H1 (cell line): ENCODE data around the gene AMPD3. TPM values are rescaled to one million over a fixed set of nuclear protein-coding genes. Genes with fewer than 3 reads are reported as not detected.

Experiments used
- CTCF ChIA-PET: fragments of 300-600 bp; sonication (Branson Sonifier 250); formaldehyde crosslinking; loops from one replicate; lab custom pipeline; 2021; ENCODE audit not compliant: partially characterized antibody; lab: Charles Lee
- POLR2A ChIA-PET: fragments of 300-600 bp; sonication (Branson Sonifier 250); formaldehyde crosslinking; loops from one replicate; lab custom pipeline; 2021; ENCODE audit warnings: inconsistent platforms; ENCODE audit not compliant: partially characterized antibody; lab: Charles Lee
- DNase-seq, 2 experiments: peaks; one replicate each; pipeline versions ENCODE4 v3.0.0 to v3.0.0-alpha.2; 2010 to 2022; ENCODE audit warnings: low spot score in 2 of 2, low read depth in 1 of 2, mixed read lengths in 1 of 2
- FAIRE-seq: peaks from 2 replicates; lab custom pipeline; 2011; peaks lifted over from hg19 to GRCh38; lab: Jason Lieb, UNC
- H2AFZ ChIP-seq: 2 replicates; pipeline ENCODE4 v1.8.1; 2012; ENCODE audit warnings: low read length, inconsistent platforms
- H2AK5ac ChIP-seq: 2 replicates; pipeline ENCODE4 v1.6.1; 2013; ENCODE audit warnings: low read depth, low read length
- H2BK120ac ChIP-seq: replicated peaks from 2 replicates; pipeline ENCODE3; 2013; ENCODE audit warnings: low read depth, low read length, inconsistent platforms
- H2BK12ac ChIP-seq: 2 replicates; pipeline ENCODE4 v1.6.1; 2013; ENCODE audit warnings: low read depth, low read length
- H2BK15ac ChIP-seq: 2 replicates; pipeline ENCODE4 v1.6.1; 2013; ENCODE audit warnings: low read length
- H2BK20ac ChIP-seq: 2 replicates; pipeline ENCODE4 v1.6.1; 2013; ENCODE audit warnings: low read length
- H2BK5ac ChIP-seq: 2 replicates; pipeline ENCODE4 v1.6.1; 2013; ENCODE audit warnings: low read depth, low read length
- H3K14ac ChIP-seq: 2 replicates; pipeline ENCODE4 v1.6.1; 2013; ENCODE audit warnings: inconsistent platforms; ENCODE audit not compliant: insufficient read length
- H3K18ac ChIP-seq: 2 replicates; pipeline ENCODE4 v1.6.1; 2013; ENCODE audit warnings: low read length; ENCODE audit errors: extremely low read depth
- H3K23ac ChIP-seq: 2 replicates; pipeline ENCODE4 v1.6.1; 2013; ENCODE audit warnings: inconsistent platforms; ENCODE audit not compliant: insufficient read length
- H3K23me2 ChIP-seq: 2 replicates; pipeline ENCODE4 v1.6.1; 2013; ENCODE audit warnings: low read depth, low read length
- H3K27ac ChIP-seq: 2 replicates; pipeline ENCODE4 v1.6.1; 2011; ENCODE audit warnings: low read depth, low read length, inconsistent platforms
- H3K27me3 ChIP-seq, 4 experiments: replicated peaks in 1 of 4; 1 replicate in 1 of 4; 2 replicates in 3 of 4; pipeline versions ENCODE4 v1.6.1 to v1.8.1; 2011 to 2013; ENCODE audit warnings: low read length in 3 of 4, mild to moderate bottlenecking in 3 of 4, inconsistent platforms in 2 of 4, mixed read lengths in 2 of 4, moderate library complexity in 1 of 4; ENCODE audit not compliant: control insufficient read depth in 3 of 4, insufficient read depth in 3 of 4; ENCODE audit errors: extremely low read depth in 1 of 4
- H3K36me3 ChIP-seq, 4 experiments: 2 replicates each; pipeline versions ENCODE4 v1.6.1 to v1.8.1; 2011 to 2013; ENCODE audit warnings: mild to moderate bottlenecking in 4 of 4, low read length in 3 of 4, moderate library complexity in 2 of 4, control low read depth in 1 of 4, inconsistent platforms in 1 of 4; ENCODE audit not compliant: insufficient read depth in 4 of 4, control insufficient read depth in 2 of 4
- H3K4ac ChIP-seq: replicated peaks from 2 replicates; pipeline ENCODE3; 2013; ENCODE audit warnings: low read length, low read depth, mixed read lengths, inconsistent platforms; ENCODE audit not compliant: insufficient read length
- H3K4me1 ChIP-seq, 4 experiments: replicated peaks in 1 of 4; 1 replicate in 1 of 4; 2 replicates in 3 of 4; pipeline versions ENCODE4 v1.6.1 to v1.8.1; 2011 to 2013; ENCODE audit warnings: low read length in 3 of 4, inconsistent platforms in 2 of 4, mixed read lengths in 1 of 4; ENCODE audit not compliant: insufficient read depth in 4 of 4, control insufficient read depth in 3 of 4
- H3K4me2 ChIP-seq, 2 experiments: 2 replicates each; pipeline versions ENCODE4 v1.6.1 to v1.8.1; 2011 to 2013; ENCODE audit warnings: low read depth in 2 of 2, low read length in 2 of 2, control low read depth in 1 of 2, inconsistent platforms in 1 of 2, mild to moderate bottlenecking in 1 of 2; ENCODE audit not compliant: insufficient read depth in 1 of 2
- H3K4me3 ChIP-seq, 4 experiments: fragments of 200-600, 300-600 bp in 1 of 4; sonication (generic), shearing (Covaris generic), sonication (Bioruptor Twin) in 1 of 4; 2 replicates each; pipeline versions ENCODE4 v1.5.1 to v1.8.1; 2011 to 2016; ENCODE audit warnings: low read length in 4 of 4, low read depth in 3 of 4, control low read depth in 2 of 4, inconsistent platforms in 2 of 4, mild to moderate bottlenecking in 2 of 4, mixed read lengths in 1 of 4, moderate library complexity in 1 of 4; ENCODE audit not compliant: insufficient read depth in 2 of 4; ENCODE audit errors: extremely low read depth in 1 of 4
- H3K56ac ChIP-seq: replicated peaks from 2 replicates; pipeline ENCODE3; 2013; ENCODE audit warnings: low read depth, mild to moderate bottlenecking, mixed read lengths, low read length, inconsistent platforms; ENCODE audit not compliant: insufficient read length
- H3K79me1 ChIP-seq: 2 replicates; pipeline ENCODE4 v1.6.1; 2013; ENCODE audit warnings: low read depth, low read length, control low read depth
- H3K79me2 ChIP-seq, 2 experiments: 2 replicates each; pipeline versions ENCODE4 v1.6.1 to v1.8.1; 2012 to 2013; ENCODE audit warnings: low read length in 2 of 2, mild to moderate bottlenecking in 2 of 2, inconsistent platforms in 1 of 2; ENCODE audit not compliant: insufficient read depth in 2 of 2, control insufficient read depth in 1 of 2
- H3K9ac ChIP-seq, 4 experiments: replicated peaks in 1 of 4; 1 replicate in 1 of 4; 2 replicates in 3 of 4; pipeline versions ENCODE4 v1.6.1 to v1.8.1; 2011 to 2013; ENCODE audit warnings: low read depth in 3 of 4, low read length in 3 of 4, control low read depth in 2 of 4, mild to moderate bottlenecking in 2 of 4, moderate library complexity in 2 of 4, inconsistent platforms in 1 of 4; ENCODE audit errors: extremely low read depth in 1 of 4
- H3K9me3 ChIP-seq, 2 experiments: 2 replicates each; pipeline versions ENCODE4 v1.6.1 to v1.8.1; 2012 to 2013; ENCODE audit warnings: mild to moderate bottlenecking in 2 of 2, moderate library complexity in 2 of 2, control low read depth in 1 of 2, inconsistent platforms in 1 of 2, low read depth in 1 of 2, low read length in 1 of 2, mixed read lengths in 1 of 2; ENCODE audit not compliant: insufficient read depth in 2 of 2
- H4K20me1 ChIP-seq, 2 experiments: replicated peaks in 1 of 2; 2 replicates each; pipeline versions ENCODE3 to v1.8.1; 2011 to 2013; ENCODE audit warnings: inconsistent platforms in 2 of 2, low read length in 2 of 2, mild to moderate bottlenecking in 1 of 2; ENCODE audit not compliant: insufficient read depth in 2 of 2, control insufficient read depth in 1 of 2
- H4K5ac ChIP-seq: 2 replicates; pipeline ENCODE4 v1.6.1; 2013; ENCODE audit warnings: low read length, low read depth, mixed read lengths, inconsistent platforms; ENCODE audit not compliant: insufficient read length
- H4K8ac ChIP-seq: 2 replicates; pipeline ENCODE4 v1.8.0; 2013; ENCODE audit warnings: mild to moderate bottlenecking, moderate library complexity, low read length, inconsistent platforms; ENCODE audit not compliant: insufficient read depth; ENCODE audit errors: extremely low read depth
- H4K91ac ChIP-seq: replicated peaks from 2 replicates; pipeline ENCODE3; 2013; ENCODE audit warnings: low read length, mixed read lengths, inconsistent platforms; ENCODE audit not compliant: insufficient read length
- ASH2L ChIP-seq: fragments of 200-600, 300-600 bp; sonication (generic); IDR thresholded peaks from one replicate; pipeline ENCODE4 v1.7.1; 2017; ENCODE audit warnings: low read length
- ATF2 ChIP-seq: IDR thresholded peaks from 2 replicates; pipeline ENCODE4 v1.6.1; 2012; ENCODE audit warnings: low read length, inconsistent platforms
- CTCF ChIP-seq, 3 experiments: IDR thresholded peaks; 1 replicate in 2 of 3; 2 replicates in 1 of 3; pipeline versions ENCODE4 v1.5.1 to v1.6.1; 2011; ENCODE audit warnings: low read length in 3 of 3, mild to moderate bottlenecking in 3 of 3, inconsistent platforms in 2 of 3, low read depth in 1 of 3, moderate library complexity in 1 of 3; ENCODE audit not compliant: insufficient read depth in 1 of 3; ENCODE audit errors: control extremely low read depth in 1 of 3
- EZH2 ChIP-seq: fragments of 200-600 bp; sonication (generic); IDR thresholded peaks from 2 replicates; pipeline ENCODE4 v1.7.1; 2012; ENCODE audit warnings: low read depth, mild to moderate bottlenecking, moderate library complexity, low read length, inconsistent platforms; ENCODE audit not compliant: severe bottlenecking
- RAD21 ChIP-seq, 2 experiments: IDR thresholded peaks in 1 of 2; conservative IDR thresholded peaks in 1 of 2; 2 replicates each; pipeline ENCODE4 v1.6.1; 2011; ENCODE audit warnings: low read depth in 2 of 2, low read length in 2 of 2, improper control_type of control experiment in 1 of 2, inconsistent platforms in 1 of 2, mild to moderate bottlenecking in 1 of 2, moderate library complexity in 1 of 2
- WGBS, 2 experiments: shearing (Covaris generic) in 1 of 2; methylation state at CpG; one replicate each; pipeline versions ENCODE4 v1.1.6 to v1.1.7; 2013 to 2015; ENCODE audit warnings: low lambda C conversion rate in 2 of 2, mixed read lengths in 2 of 2, inconsistent platforms in 1 of 2, low coverage in 1 of 2, missing lambda C conversion rate in 1 of 2; ENCODE audit not compliant: insufficient replicate concordance in 2 of 2, insufficient coverage in 1 of 2, insufficient read length in 1 of 2; ENCODE audit errors: extremely low coverage in 1 of 2, missing lambda C conversion rate in 1 of 2; 5-methylcytosine and 5-hydroxymethylcytosine counted together
- polyA plus RNA-seq, 7 experiments: library from polyadenylated mRNA; depleted of rRNA in 3 of 7; stranded (reverse) in 5 of 7; unstranded in 2 of 7; fragments of >200 nt in 5 of 7; fragments of 200-250 nt in 2 of 7; gene quantifications; 1 replicate in 5 of 7; 2 replicates in 1 of 7; 4 replicates in 1 of 7; pipeline versions ENCODE4 v1.2.1 to v1.2.3, GENCODE V29; 2011 to 2013; ENCODE audit warnings: missing spikeins in 2 of 7, mixed read lengths in 2 of 7
- total RNA-seq: library from RNA; stranded (reverse); fragmentation: NEBNext Ultra II Directional; extraction: Animal tissue kit (Norgen Biotek cat#: 25700); gene quantifications from 2 replicates; pipeline ENCODE4 v1.2.1, GENCODE V29; 2021

AMPD3 gene
- total and polyA plus RNA-seq, 2 of the 8 experiments (the other 6 are each of a cell fraction or from before 2014, with no cell fraction given): 4.0 to 6.3 TPM

- no peak overlapping the region for H3K9ac ChIP-seq
- no peaks in the 10 kb centered on the region for H3K9me3 ChIP-seq
- no peak overlapping the region for H4K91ac ChIP-seq
Observed at GRCh38 chr11:10415817-10416392, 39.2 kb upstream of the AMPD3 start.

More at GRCh38 chr11:10415817-10416392, 39.2 kb upstream of the AMPD3 start:
- H3K79me2 ChIP-seq: no peaks in the 10 kb centered on the region
- TF ChIP-seq RAD21 (IDR thresholded peaks at IDR 0.05 in 1 of 2, conservative IDR thresholded peaks at IDR 0.05 in 1 of 2; ENCODE audit: low read depth in 2 of 2, low read length in 2 of 2) (peak; percentile 19 to 35; a peak in 3 of 4 replicates), CTCF (IDR thresholded peaks at IDR 0.05; ENCODE audit: control extremely low read depth in 1 of 3, insufficient read depth in 1 of 3, low read depth in 1 of 3, low read length in 3 of 3) (peak in 2 of 3 experiments; percentile 23 to 28; a peak in 2 of 4 replicates), ASH2L (no peak), ATF2 (no peak), EZH2 (no peak)
- POLR2A ChIA-PET: no interaction called here
- no peaks in the 10 kb centered on the region for H3K79me1 ChIP-seq
- no peak for FAIRE-seq
- CTCF ChIA-PET: interaction anchor here (0.6 to 4.5 kb wide), 14 partner anchors 10 to 657 kb away, joined by 3 to 20 read pairs (median 3); partner anchors contain the start of gene AMPD3
- no peak overlapping the region for H3K56ac ChIP-seq
- H3K4me2 ChIP-seq: no peak overlapping the region
- no peak overlapping the region for H3K4me3 ChIP-seq
- H2AK5ac ChIP-seq: no peak overlapping the region
- H3K4me1 ChIP-seq: no peaks in the 10 kb centered on the region
- no peak overlapping the region for H2BK5ac ChIP-seq
- no peak overlapping the region for H2BK12ac ChIP-seq
- no peak overlapping the region for H3K4ac ChIP-seq
- H4K8ac ChIP-seq: no peak overlapping the region
- H4K5ac ChIP-seq: no peak overlapping the region
- no peak overlapping the region for H2AFZ ChIP-seq
- no peak overlapping the region for H3K18ac ChIP-seq
- H3K23me2 ChIP-seq: no peaks in the 10 kb centered on the region
- no peaks in the 10 kb centered on the region for H4K20me1 ChIP-seq
- no peak overlapping the region for H2BK120ac ChIP-seq
- H3K27ac ChIP-seq: no peak overlapping the region
- DNase-seq: no peak
- H3K36me3 ChIP-seq: no peaks in the 10 kb centered on the region
- WGBS, 2 experiments: 90% methylated on average over 7 of the region's 7 CpGs; no CpG with 5 or more reads in 1 of the 2 experiments
- H3K23ac ChIP-seq: no peak overlapping the region
- no peaks in the 10 kb centered on the region for H3K27me3 ChIP-seq
- H2BK15ac ChIP-seq: no peak overlapping the region
- no peak overlapping the region for H2BK20ac ChIP-seq
- no peak overlapping the region for H3K14ac ChIP-seq
